SH-SY5Y (cell line): ENCODE measurements around the gene SLC12A3.

ENCODE experiments used
- GATA2 ChIP-seq: IDR thresholded peaks from 2 replicates; pipeline ENCODE4 v1.6.1; 2011; ENCODE audit warnings: mild to moderate bottlenecking, low read depth, low read length
- GATA3 ChIP-seq: IDR thresholded peaks from 2 replicates; pipeline ENCODE4 v1.6.1; 2011; ENCODE audit warnings: low read depth, mild to moderate bottlenecking, low read length, moderate library complexity

GRCh38 chr16:56855201-56855600 is 9.8 kb upstream of the SLC12A3 start:
- TF ChIP-seq GATA2, result no peak
- no peak for TF ChIP-seq GATA3
